Lung (tissue), 12 donors: ENCODE data around the gene STX1B. TPM values are rescaled to one million over a fixed set of nuclear protein-coding genes. Genes with fewer than 3 reads are reported as not detected.

Source experiments
- ATAC-seq: fragments of 200-7000 bp; cut with Tn5 transposase; one replicate; pipeline ENCODE4 v1.9.1; 2020; ENCODE audit warnings: moderate number of reproducible peaks; ENCODE audit not compliant: insufficient read depth, low FRiP score
- DNase-seq, 3 donors: peaks; one replicate each; pipeline ENCODE4 v3.0.0-alpha.2; 2013 to 2017
- H3K27ac ChIP-seq, 2 donors: one replicate each; pipeline ENCODE4 v1.5.1; 2013; ENCODE audit warnings: mild to moderate bottlenecking in 2 of 2, moderate library complexity in 2 of 2, control low read depth in 1 of 2, inconsistent platforms in 1 of 2, low read depth in 1 of 2, low read length in 1 of 2
- H3K27me3 ChIP-seq, 3 donors: one replicate each; pipeline ENCODE4 v1.5.1; 2013; ENCODE audit warnings: low read length in 2 of 3; ENCODE audit not compliant: control insufficient read depth in 3 of 3, insufficient read depth in 3 of 3
- H3K36me3 ChIP-seq, 4 donors: one replicate each; pipeline ENCODE4 v1.5.1; 2013; ENCODE audit warnings: low read length in 4 of 4, mild to moderate bottlenecking in 1 of 4, moderate library complexity in 1 of 4; ENCODE audit not compliant: control insufficient read depth in 4 of 4, insufficient read depth in 4 of 4
- H3K4me1 ChIP-seq, 5 donors: one replicate each; pipeline ENCODE4 v1.5.1; 2013; ENCODE audit warnings: low read length in 5 of 5, mild to moderate bottlenecking in 2 of 5, moderate library complexity in 1 of 5; ENCODE audit not compliant: control insufficient read depth in 5 of 5, insufficient read depth in 5 of 5
- H3K4me3 ChIP-seq: one replicate; pipeline ENCODE4 v1.5.1; 2013; ENCODE audit warnings: mild to moderate bottlenecking, control low read depth, moderate library complexity
- H3K9ac ChIP-seq, 2 donors: one replicate each; pipeline ENCODE4 v1.5.1; 2013; ENCODE audit warnings: low read length in 2 of 2, control low read depth in 1 of 2; ENCODE audit not compliant: insufficient read depth in 1 of 2
- H3K9me3 ChIP-seq, 4 donors: one replicate each; pipeline ENCODE4 v1.5.1; 2013; ENCODE audit warnings: low read length in 3 of 4, mild to moderate bottlenecking in 1 of 4, moderate library complexity in 1 of 4; ENCODE audit not compliant: control insufficient read depth in 4 of 4, insufficient read depth in 3 of 4
- WGBS, 2 donors: extraction: QIAGEN DNeasy Blood & Tissue Kit; methylation state at CpG; one replicate each; pipeline ENCODE4 v1.1.7; 2013; 5-methylcytosine and 5-hydroxymethylcytosine counted together
- polyA plus RNA-seq, 2 donors: library from polyadenylated mRNA; stranded (reverse); fragments of 200-250 nt; gene quantifications; one replicate each; pipeline ENCODE4 v1.2.1, GENCODE V29; 2013
- total RNA-seq, 2 donors: library from RNA; depleted of rRNA in 1 of 2; stranded (reverse); fragments of >200 nt in 1 of 2; gene quantifications; one replicate each; pipeline ENCODE4 v1.2.1, GENCODE V29; 2014 to 2021
- TF ChIP-seq, protein P1 (sequence below): IDR thresholded peaks from 2 replicates; pipeline ENCODE4 v1.5.1; 2012; ENCODE audit warnings: mild to moderate bottlenecking; ENCODE audit errors: control extremely low read depth, extremely low read depth
- donor health status: control.
- donor health status: control.
- donor health status: Bipolar disorder and iron deficiency.
- donor health status: healthy.
- donor health status: DM: yes; HTN: yes; CAD: no.

STX1B gene
- total and polyA plus RNA-seq, 4 donors = 0.17 to 0.64 (median 0.41) TPM

GRCh38 chr16:30967795-30968194, 42.6 kb downstream of the STX1B start:
- TF ChIP-seq, protein P1, sequence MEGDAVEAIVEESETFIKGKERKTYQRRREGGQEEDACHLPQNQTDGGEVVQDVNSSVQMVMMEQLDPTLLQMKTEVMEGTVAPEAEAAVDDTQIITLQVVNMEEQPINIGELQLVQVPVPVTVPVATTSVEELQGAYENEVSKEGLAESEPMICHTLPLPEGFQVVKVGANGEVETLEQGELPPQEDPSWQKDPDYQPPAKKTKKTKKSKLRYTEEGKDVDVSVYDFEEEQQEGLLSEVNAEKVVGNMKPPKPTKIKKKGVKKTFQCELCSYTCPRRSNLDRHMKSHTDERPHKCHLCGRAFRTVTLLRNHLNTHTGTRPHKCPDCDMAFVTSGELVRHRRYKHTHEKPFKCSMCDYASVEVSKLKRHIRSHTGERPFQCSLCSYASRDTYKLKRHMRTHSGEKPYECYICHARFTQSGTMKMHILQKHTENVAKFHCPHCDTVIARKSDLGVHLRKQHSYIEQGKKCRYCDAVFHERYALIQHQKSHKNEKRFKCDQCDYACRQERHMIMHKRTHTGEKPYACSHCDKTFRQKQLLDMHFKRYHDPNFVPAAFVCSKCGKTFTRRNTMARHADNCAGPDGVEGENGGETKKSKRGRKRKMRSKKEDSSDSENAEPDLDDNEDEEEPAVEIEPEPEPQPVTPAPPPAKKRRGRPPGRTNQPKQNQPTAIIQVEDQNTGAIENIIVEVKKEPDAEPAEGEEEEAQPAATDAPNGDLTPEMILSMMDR = no peak
- WGBS, 2 donors = 93 to 95% methylated on average over 4 of the region's 4 CpGs
- H3K9me3 ChIP-seq = no peaks in the 10 kb centered on the region
- H3K27ac ChIP-seq = no peak overlapping the region
- peaks cover 44 to 68% (median 53%) of the 10 kb centered on the region in 4 donors for H3K36me3 ChIP-seq
- DNase-seq (no peak), ATAC-seq (no peak)
- H3K4me1 ChIP-seq = no peaks in the 10 kb centered on the region
- no peak overlapping the region for H3K9ac ChIP-seq
- H3K27me3 ChIP-seq = no peaks in the 10 kb centered on the region
- no peak overlapping the region for H3K4me3 ChIP-seq

GRCh38 chr16:30966033-30966619, 44.3 kb downstream of the STX1B start:
- Histone ChIP-seq H3K9me3 (no peaks in the 10 kb centered on the region), H3K9ac (no peak overlapping the region), H3K27me3 (no peaks in the 10 kb centered on the region), H3K4me3 (no peak overlapping the region), H3K36me3 (peaks cover 41 to 68% (median 49%) of the 10 kb centered on the region in 4 donors), H3K4me1 (no peaks in the 10 kb centered on the region), H3K27ac (no peak overlapping the region)
- ATAC-seq (no peak), DNase-seq (no peak)
- TF ChIP-seq, protein P1 = no peak
- whole genome bisulfite sequencing, 2 donors = 95 to 99% methylated on average over 19 of the region's 19 CpGs

GRCh38 chr16:30965436-30965835, 45.0 kb downstream of the STX1B start:
- Histone ChIP-seq H3K4me1 (no peaks in the 10 kb centered on the region), H3K4me3 (no peak overlapping the region), H3K9me3 (no peaks in the 10 kb centered on the region), H3K36me3 (peaks cover 40 to 65% (median 45%) of the 10 kb centered on the region in 4 donors), H3K9ac (no peak overlapping the region), H3K27ac (no peak overlapping the region), H3K27me3 (no peaks in the 10 kb centered on the region)
- 93 to 94% methylated on average over 5 to 15 of the region's 15 CpGs for WGBS, 2 donors
- DNase-seq = no peak
- ATAC-seq = no peak
- TF ChIP-seq, protein P1 = no peak
